GM23338 (cell line): Measurements from ENCODE around the gene YPEL2. TPM values are rescaled to one million over a fixed set of nuclear protein-coding genes. Genes with fewer than 3 reads are reported as not detected.

Experiments used
- ATAC-seq: fragments of 200-7000 bp; cut with Tn5 transposase; 3 replicates; pipeline ENCODE4 v1.9.1; 2020
- DNase-seq: peaks from one replicate; pipeline ENCODE4 v3.0.0-alpha.2; 2015; ENCODE audit warnings: low spot score
- H2AFZ ChIP-seq: fragments of 200-600 bp; sonication (generic); 2 replicates; pipeline ENCODE4 v1.8.0; 2016; ENCODE audit warnings: antibody characterized with exemption, mild to moderate bottlenecking, moderate library complexity
- H3F3A ChIP-seq: fragments of 200-600 bp; sonication (generic); replicated peaks from 2 replicates; pipeline ENCODE4 v1.8.0; 2017; ENCODE audit warnings: antibody characterized with exemption, mixed run types, low read depth
- H3K27ac ChIP-seq: fragments of 200-600 bp; sonication (generic); 2 replicates; pipeline ENCODE4 v1.6.1; 2016; ENCODE audit warnings: low read depth
- H3K27me3 ChIP-seq: fragments of 200-600 bp; sonication (generic); 2 replicates; pipeline ENCODE4 v1.8.0; 2016; ENCODE audit warnings: mild to moderate bottlenecking, mixed run types, moderate library complexity; ENCODE audit not compliant: insufficient read depth
- H3K36me3 ChIP-seq: fragments of 200-600 bp; sonication (generic); 2 replicates; pipeline ENCODE4 v1.8.0; 2016; ENCODE audit warnings: mild to moderate bottlenecking; ENCODE audit not compliant: insufficient read depth
- H3K4me1 ChIP-seq: fragments of 200-600 bp; sonication (generic); 2 replicates; pipeline ENCODE4 v1.8.0; 2016; ENCODE audit warnings: mild to moderate bottlenecking, moderate library complexity; ENCODE audit not compliant: insufficient read depth
- H3K4me2 ChIP-seq: fragments of 200-600 bp; sonication (generic); 2 replicates; pipeline ENCODE4 v1.7.1; 2017; ENCODE audit warnings: mixed run types
- H3K4me3 ChIP-seq: fragments of 200-600 bp; sonication (generic); 2 replicates; pipeline ENCODE4 v1.6.1; 2016; ENCODE audit warnings: mixed run types
- H3K79me2 ChIP-seq: fragments of 200-600 bp; sonication (generic); replicated peaks from 2 replicates; pipeline ENCODE4 v1.8.0; 2017; ENCODE audit warnings: mild to moderate bottlenecking; ENCODE audit not compliant: insufficient read depth
- H3K9me2 ChIP-seq: fragments of 200-600 bp; sonication (generic); 2 replicates; pipeline ENCODE4 v1.8.0; 2017; ENCODE audit not compliant: insufficient read depth
- H4K20me1 ChIP-seq: fragments of 200-600 bp; sonication (generic); replicated peaks from 2 replicates; pipeline ENCODE4 v1.8.0; 2017; ENCODE audit warnings: mild to moderate bottlenecking; ENCODE audit not compliant: insufficient read depth
- H3K27ac Mint-ChIP-seq: 2 replicates; pipeline ENCODE4 v1.8.0; 2020; ENCODE audit warnings: inconsistent platforms, mild to moderate bottlenecking, moderate library complexity, mixed read lengths
- H3K27me3 Mint-ChIP-seq: 3 replicates; pipeline ENCODE4 v1.8.0; 2022; ENCODE audit warnings: low read depth, mild to moderate bottlenecking, moderate library complexity, mixed read lengths, inconsistent platforms; ENCODE audit not compliant: insufficient read depth, poor library complexity
- H3K36me3 Mint-ChIP-seq: 3 replicates; pipeline ENCODE4 v1.8.0; 2021; ENCODE audit warnings: low read depth, mild to moderate bottlenecking, inconsistent platforms, moderate library complexity, mixed read lengths
- H3K4me1 Mint-ChIP-seq: 3 replicates; pipeline ENCODE4 v1.8.0; 2020; ENCODE audit warnings: mild to moderate bottlenecking, inconsistent platforms, mixed read lengths
- H3K4me3 Mint-ChIP-seq: 3 replicates; pipeline ENCODE4 v1.8.0; 2021; ENCODE audit warnings: moderate library complexity, mild to moderate bottlenecking, inconsistent platforms, mixed read lengths
- H3K9me3 Mint-ChIP-seq: 3 replicates; pipeline ENCODE4 v1.8.0; 2020; ENCODE audit warnings: moderate library complexity, mild to moderate bottlenecking, inconsistent platforms, mixed read lengths
- CREB1 ChIP-seq: fragments of 250-450 bp; sonication (Bioruptor Pico); IDR thresholded peaks from 2 replicates; pipeline ENCODE4 v1.5.0; 2020; ENCODE audit warnings: low read depth, mild to moderate bottlenecking, moderate library complexity
- CTCF ChIP-seq, 2 experiments: fragments of 200-600 bp in 1 of 2; sonication (generic) in 1 of 2; conservative IDR thresholded peaks; 2 replicates each; pipeline versions ENCODE4 v1.5.1 to v1.6.1; 2016 to 2017; ENCODE audit warnings: antibody characterized with exemption in 2 of 2, low read depth in 2 of 2, mild to moderate bottlenecking in 2 of 2, moderate library complexity in 1 of 2
- ETS1 ChIP-seq: IDR thresholded peaks from 2 replicates; pipeline ENCODE4 v1.6.1; 2016; ENCODE audit warnings: antibody characterized with exemption
- EZH2 ChIP-seq: fragments of 200-600 bp; sonication (generic); IDR thresholded peaks from one replicate; pipeline ENCODE4 v1.8.0; 2017; ENCODE audit warnings: antibody characterized with exemption, mild to moderate bottlenecking, low read depth; ENCODE audit not compliant: unreplicated experiment
- EZH2phosphoT487 ChIP-seq: fragments of 200-600 bp; sonication (generic); IDR thresholded peaks from one replicate; pipeline ENCODE4 v1.8.1; 2018; ENCODE audit warnings: antibody characterized with exemption; ENCODE audit not compliant: unreplicated experiment
- JUNB ChIP-seq: IDR thresholded peaks from one replicate; pipeline ENCODE4 v1.6.1; 2016; ENCODE audit warnings: antibody characterized with exemption; ENCODE audit not compliant: unreplicated experiment
- POLR2AphosphoS5 ChIP-seq: IDR thresholded peaks from 2 replicates; pipeline ENCODE4 v1.6.1; 2016; ENCODE audit warnings: antibody characterized with exemption, low read depth
- REST ChIP-seq: IDR thresholded peaks from one replicate; pipeline ENCODE4 v1.6.1; 2018; ENCODE audit warnings: antibody characterized with exemption; ENCODE audit not compliant: unreplicated experiment
- STAT1 ChIP-seq: IDR thresholded peaks from one replicate; pipeline ENCODE4 v1.6.1; 2016; ENCODE audit warnings: antibody characterized with exemption; ENCODE audit not compliant: unreplicated experiment
- ZNF114 ChIP-seq: fragments of 250-450 bp; sonication (Bioruptor Pico); IDR thresholded peaks from 2 replicates; pipeline ENCODE4 v1.5.0; 2020; ENCODE audit warnings: mild to moderate bottlenecking, moderate library complexity
- ZNF462 ChIP-seq: fragments of 250-450 bp; sonication (Bioruptor Pico); IDR thresholded peaks from 2 replicates; pipeline ENCODE4 v1.5.0; 2020; ENCODE audit warnings: mild to moderate bottlenecking, moderate library complexity
- polyA plus RNA-seq: library from polyadenylated mRNA; unstranded; fragments of >200 nt; fragmentation: Nextera tagmentation; extraction: Ambion mirVana; gene quantifications from 2 replicates; pipeline ENCODE4 v1.2.1, GENCODE V29; 2016
- total RNA-seq: library from RNA; depleted of rRNA; stranded (reverse); fragments of >200 nt; shearing (Covaris generic); gene quantifications from 2 replicates; pipeline ENCODE4 v1.2.3, GENCODE V29; 2014

Gene YPEL2
- total and polyA plus RNA-seq, 2 experiments from 2014 or later: 4.1 to 5.2 TPM

- no peak for DNase-seq
- Histone ChIP-seq H3K4me2 (no peak overlapping the region), H3K9me2 (no peaks in the 10 kb centered on the region), H3K27me3 (no peaks in the 10 kb centered on the region), H2AFZ (no peak overlapping the region), H3K27ac (no peak overlapping the region), H3K79me2 (no peaks in the 10 kb centered on the region), H3F3A (no peaks in the 10 kb centered on the region), H3K36me3 (no peaks in the 10 kb centered on the region), H3K4me3 (no peak overlapping the region), H3K4me1 (peaks cover 13% of the 10 kb centered on the region), H4K20me1 (no peaks in the 10 kb centered on the region)
- Mint-ChIP-seq H3K27ac (no peak overlapping the region), H3K27me3 (peaks cover 3% of the 10 kb centered on the region), H3K4me1 (peaks cover 11% of the 10 kb centered on the region), H3K36me3 (peaks cover 12% of the 10 kb centered on the region), H3K4me3 (no peak overlapping the region), H3K9me3 (peaks cover 4% of the 10 kb centered on the region; the same call in 2 of the 3 replicates)
- TF ChIP-seq ETS1: no peak
- TF ChIP-seq JUNB: no peak
- no peak for TF ChIP-seq POLR2AphosphoS5
- TF ChIP-seq EZH2phosphoT487: no peak
- no peak for TF ChIP-seq CREB1
- no peak for TF ChIP-seq ZNF114 (CRISPR knock-in tag)
- TF ChIP-seq EZH2: no peak
- no peak for TF ChIP-seq CTCF (conservative IDR thresholded peaks at IDR 0.05; ENCODE audit: low read depth in 2 of 2)
- no peak for TF ChIP-seq ZNF462 (CRISPR knock-in tag)
- TF ChIP-seq STAT1: no peak
- no peak for TF ChIP-seq REST
- no peak for ATAC-seq
These were observed 57.6 kb downstream of the YPEL2 start for GRCh38 chr17:59389066-59389465.
